ENCODE data around the gene SLC24A3. TPM values are rescaled to one million over a fixed set of nuclear protein-coding genes. Genes with fewer than 3 reads are reported as not detected.

SLC24A3 gene
- total and polyA plus RNA-seq, 2 experiments from 2014 or later = 0.81 to 2.5 TPM

GRCh38 chr20:19285436-19285835, 73.0 kb downstream of the SLC24A3 start (continued):
- no peak for TF ChIP-seq ZNF462 (CRISPR knock-in tag; IDR thresholded peaks at IDR 0.05)
- TF ChIP-seq EZH2 (IDR thresholded peaks at IDR 0.05; ENCODE audit: low read depth, unreplicated experiment) = no peak
- no peak for TF ChIP-seq JUNB (IDR thresholded peaks at IDR 0.05; ENCODE audit: unreplicated experiment)
- no peak for TF ChIP-seq ZNF114 (CRISPR knock-in tag; IDR thresholded peaks at IDR 0.05)
- TF ChIP-seq CTCF (conservative IDR thresholded peaks at IDR 0.05; ENCODE audit: low read depth in 2 of 2) = no peak
- TF ChIP-seq REST (IDR thresholded peaks at IDR 0.05; ENCODE audit: unreplicated experiment) = no peak
- TF ChIP-seq STAT1 (IDR thresholded peaks at IDR 0.05; ENCODE audit: unreplicated experiment) = no peak
- no peak for TF ChIP-seq ZNF331 (CRISPR knock-in tag; IDR thresholded peaks at IDR 0.05; ENCODE audit: low read depth)
